Measurements from ENCODE around the gene DSCAML1. TPM values are rescaled to one million over a fixed set of nuclear protein-coding genes. Genes with fewer than 3 reads are reported as not detected.

Gene DSCAML1
- total RNA-seq, 2 donors from 2014 or later = 0.67 to 1.3 TPM

GRCh38 chr11:117618982-117619355 is 178.0 kb downstream of the DSCAML1 start:
- H3K27me3 ChIP-seq = no peaks in the 10 kb centered on the region
- H3K9me3 ChIP-seq = peaks cover 0 to 8% of the 10 kb centered on the region in 2 donors
- no peak for TF ChIP-seq CTCF (IDR thresholded peaks at IDR 0.05)
- H3K4me1 ChIP-seq = peaks cover 0 to 18% of the 10 kb centered on the region in 2 donors
- H3K4me3 ChIP-seq = no peak overlapping the region
- DNase-seq (ENCODE audit: low spot score) = no peak
- H3K27ac ChIP-seq = peak overlapping the region in 1 of 2 donors; percentile 89
- no peaks in the 10 kb centered on the region for H3K36me3 ChIP-seq

GRCh38 chr11:117618302-117618981 is 178.6 kb downstream of the DSCAML1 start:
- TF ChIP-seq CTCF (IDR thresholded peaks at IDR 0.05) = no peak
- Histone ChIP-seq H3K36me3 (no peaks in the 10 kb centered on the region), H3K9me3 (peaks cover 0 to 8% of the 10 kb centered on the region in 2 donors), H3K4me3 (no peak overlapping the region), H3K27ac (peak overlapping the region in 1 of 2 donors; percentile 89), H3K4me1 (peaks cover 0 to 22% of the 10 kb centered on the region in 2 donors), H3K27me3 (no peaks in the 10 kb centered on the region)
- no peak for DNase-seq (ENCODE audit: low spot score)

GRCh38 chr11:117616979-117617378 is 180.0 kb downstream of the DSCAML1 start:
- Histone ChIP-seq H3K4me1 (peaks cover 0 to 27% of the 10 kb centered on the region in 2 donors), H3K9me3 (peaks cover 0 to 8% of the 10 kb centered on the region in 2 donors), H3K27ac (no peak overlapping the region), H3K27me3 (no peaks in the 10 kb centered on the region), H3K36me3 (no peaks in the 10 kb centered on the region), H3K4me3 (no peak overlapping the region)
- DNase-seq (ENCODE audit: low spot score) = no peak
- TF ChIP-seq CTCF (IDR thresholded peaks at IDR 0.05) = no peak

- DNase-seq (ENCODE audit: low spot score) = no peak
- no peaks in the 10 kb centered on the region for H3K9me3 ChIP-seq
- no peak for TF ChIP-seq CTCF (IDR thresholded peaks at IDR 0.05)
- H3K4me1 ChIP-seq = peaks cover 0 to 21% of the 10 kb centered on the region in 2 donors
- H3K36me3 ChIP-seq = no peaks in the 10 kb centered on the region
- H3K27ac ChIP-seq = no peak overlapping the region
- H3K27me3 ChIP-seq = no peaks in the 10 kb centered on the region
- H3K4me3 ChIP-seq = no peak overlapping the region
These were observed 182.3 kb downstream of the DSCAML1 start for GRCh38 chr11:117614728-117615127.

GRCh38 chr11:117613521-117613920 is 183.5 kb downstream of the DSCAML1 start:
- H3K4me3 ChIP-seq = no peak overlapping the region
- DNase-seq (ENCODE audit: low spot score) = no peak
- no peak for TF ChIP-seq CTCF (IDR thresholded peaks at IDR 0.05)
- peaks cover 0 to 10% of the 10 kb centered on the region in 2 donors for H3K4me1 ChIP-seq
- no peaks in the 10 kb centered on the region for H3K9me3 ChIP-seq
- no peak overlapping the region for H3K27ac ChIP-seq
- no peaks in the 10 kb centered on the region for H3K27me3 ChIP-seq
- no peaks in the 10 kb centered on the region for H3K36me3 ChIP-seq

- Histone ChIP-seq H3K36me3 (no peaks in the 10 kb centered on the region), H3K9me3 (no peaks in the 10 kb centered on the region), H3K27me3 (no peaks in the 10 kb centered on the region), H3K4me1 (peaks cover 0 to 10% of the 10 kb centered on the region in 2 donors), H3K27ac (no peak overlapping the region), H3K4me3 (no peak overlapping the region)
- TF ChIP-seq CTCF (IDR thresholded peaks at IDR 0.05) = no peak
- no peak for DNase-seq (ENCODE audit: low spot score)
These were observed 184.8 kb downstream of the DSCAML1 start for GRCh38 chr11:117612177-117612576.

Measured in right atrium auricular region (tissue), 2 donors.